GM12875 (cell line): ENCODE results near the gene MAGI1.

ENCODE experiments used
- H3K4me3 ChIP-seq: one replicate; pipeline ENCODE4 v1.5.1; 2011; ENCODE audit warnings: low read depth, low read length, control low read depth
- TF ChIP-seq, protein P1 (sequence below): IDR thresholded peaks from 2 replicates; pipeline ENCODE4 v1.5.1; 2011; ENCODE audit warnings: low read depth, mild to moderate bottlenecking, control low read depth, inconsistent platforms, low read length, moderate library complexity, borderline replicate concordance; ENCODE audit not compliant: insufficient read depth

Gene MAGI1

GRCh38 chr3:65779390-65779789 lies 259.3 kb downstream of the MAGI1 start:
- H3K4me3 ChIP-seq: no peak overlapping the region
- TF ChIP-seq, protein P1, sequence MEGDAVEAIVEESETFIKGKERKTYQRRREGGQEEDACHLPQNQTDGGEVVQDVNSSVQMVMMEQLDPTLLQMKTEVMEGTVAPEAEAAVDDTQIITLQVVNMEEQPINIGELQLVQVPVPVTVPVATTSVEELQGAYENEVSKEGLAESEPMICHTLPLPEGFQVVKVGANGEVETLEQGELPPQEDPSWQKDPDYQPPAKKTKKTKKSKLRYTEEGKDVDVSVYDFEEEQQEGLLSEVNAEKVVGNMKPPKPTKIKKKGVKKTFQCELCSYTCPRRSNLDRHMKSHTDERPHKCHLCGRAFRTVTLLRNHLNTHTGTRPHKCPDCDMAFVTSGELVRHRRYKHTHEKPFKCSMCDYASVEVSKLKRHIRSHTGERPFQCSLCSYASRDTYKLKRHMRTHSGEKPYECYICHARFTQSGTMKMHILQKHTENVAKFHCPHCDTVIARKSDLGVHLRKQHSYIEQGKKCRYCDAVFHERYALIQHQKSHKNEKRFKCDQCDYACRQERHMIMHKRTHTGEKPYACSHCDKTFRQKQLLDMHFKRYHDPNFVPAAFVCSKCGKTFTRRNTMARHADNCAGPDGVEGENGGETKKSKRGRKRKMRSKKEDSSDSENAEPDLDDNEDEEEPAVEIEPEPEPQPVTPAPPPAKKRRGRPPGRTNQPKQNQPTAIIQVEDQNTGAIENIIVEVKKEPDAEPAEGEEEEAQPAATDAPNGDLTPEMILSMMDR: no peak

DNA sequence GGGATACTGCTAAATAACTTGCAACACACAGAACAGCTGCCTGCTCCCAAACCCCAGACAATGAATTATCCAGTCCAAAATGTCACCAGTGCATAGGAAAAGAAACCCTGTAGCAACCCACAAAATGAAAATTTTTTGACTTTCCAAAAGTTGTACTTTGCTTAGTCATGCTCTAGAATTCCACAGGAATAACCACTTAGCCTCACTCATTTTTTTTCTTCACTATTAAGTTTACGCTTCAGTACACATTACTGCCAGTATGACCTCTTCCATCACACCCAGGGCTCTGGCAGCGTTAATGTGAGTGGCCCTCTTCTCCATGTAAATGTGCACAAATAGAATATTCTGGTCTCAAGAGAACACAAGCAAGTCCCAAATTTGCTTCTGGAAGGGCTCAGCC lies 259.8 kb downstream of the MAGI1 start:
- no peak overlapping the region for H3K4me3 ChIP-seq
- TF ChIP-seq, protein P1: no peak

DNA sequence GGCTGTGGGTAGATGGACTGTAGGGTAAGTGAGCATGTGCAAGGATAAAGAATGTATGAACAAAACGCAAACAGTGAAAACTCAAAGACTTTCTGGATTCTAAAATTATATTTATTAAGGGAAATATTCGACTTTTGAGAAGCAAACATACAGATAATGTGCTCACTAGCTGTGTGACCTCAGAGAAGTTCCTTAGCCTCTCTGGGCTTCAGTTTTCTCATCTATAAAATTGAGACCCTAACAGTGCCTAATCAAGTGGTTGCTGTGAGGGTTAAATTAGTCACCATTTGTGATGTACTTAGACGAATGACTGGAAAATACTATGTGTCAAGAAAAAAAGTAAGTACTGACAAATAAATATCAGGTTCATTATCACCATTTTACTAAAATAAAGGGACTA lies 261.7 kb downstream of the MAGI1 start:
- H3K4me3 ChIP-seq: no peak overlapping the region
- TF ChIP-seq, protein P1: no peak

- TF ChIP-seq, protein P1: no peak
- no peak overlapping the region for H3K4me3 ChIP-seq
These were observed 262.2 kb downstream of the MAGI1 start for GRCh38 chr3:65776494-65776893.

DNA sequence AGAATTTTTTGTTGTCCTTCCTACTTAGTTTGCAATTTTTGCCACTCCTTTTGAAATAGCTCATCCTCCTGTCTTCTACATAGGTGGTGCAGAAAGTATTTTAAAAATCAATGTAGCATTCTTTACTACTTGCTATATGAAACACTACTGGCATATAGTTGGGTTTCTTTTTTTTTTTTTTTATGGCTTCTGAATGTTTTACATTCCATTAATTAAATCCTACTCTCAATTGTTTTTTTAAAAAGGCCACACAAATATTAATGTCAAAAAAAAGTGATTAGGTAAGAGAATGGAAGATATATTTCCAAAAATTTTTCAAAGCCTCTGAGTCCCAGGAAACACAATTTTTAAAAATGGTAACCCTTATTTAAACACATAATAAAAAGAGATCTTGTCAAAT lies 262.6 kb downstream of the MAGI1 start:
- TF ChIP-seq, protein P1: no peak

GRCh38 chr3:65772758-65773157 lies 266.0 kb downstream of the MAGI1 start:
- no peak overlapping the region for H3K4me3 ChIP-seq

More for the DNA sequence above, 262.6 kb downstream of the MAGI1 start:
- H3K4me3 ChIP-seq: no peak overlapping the region

GRCh38 chr3:65767551-65767950 lies 271.2 kb downstream of the MAGI1 start:
- H3K4me3 ChIP-seq: no peak overlapping the region
- TF ChIP-seq, protein P1: no peak

More at GRCh38 chr3:65772758-65773157, 266.0 kb downstream of the MAGI1 start:
- TF ChIP-seq, protein P1: no peak
